GM13976 (cell line): ENCODE measurements around the gene TPT1.

Experiments used
- DNase-seq: peaks from one replicate; pipeline ENCODE4 v3.0.0; 2012; ENCODE audit warnings: low spot score
- in situ Hi-C: fragments of 300-500 bp; cut with MboI; formaldehyde crosslinking; loops from one replicate; pipeline ENCODE4 v1.12.0; 2022; ENCODE audit warnings: low sequenced_read_pairs, mixed read lengths, inconsistent platforms; ENCODE audit not compliant: unreplicated experiment
- TF ChIP-seq, protein P1 (sequence below): IDR thresholded peaks from 2 replicates; pipeline ENCODE4 v1.5.1; 2012; ENCODE audit warnings: borderline replicate concordance, mild to moderate bottlenecking; ENCODE audit not compliant: insufficient read depth; ENCODE audit errors: extremely low read depth, missing control alignments, control extremely low read depth

The TPT1 gene

DNA sequence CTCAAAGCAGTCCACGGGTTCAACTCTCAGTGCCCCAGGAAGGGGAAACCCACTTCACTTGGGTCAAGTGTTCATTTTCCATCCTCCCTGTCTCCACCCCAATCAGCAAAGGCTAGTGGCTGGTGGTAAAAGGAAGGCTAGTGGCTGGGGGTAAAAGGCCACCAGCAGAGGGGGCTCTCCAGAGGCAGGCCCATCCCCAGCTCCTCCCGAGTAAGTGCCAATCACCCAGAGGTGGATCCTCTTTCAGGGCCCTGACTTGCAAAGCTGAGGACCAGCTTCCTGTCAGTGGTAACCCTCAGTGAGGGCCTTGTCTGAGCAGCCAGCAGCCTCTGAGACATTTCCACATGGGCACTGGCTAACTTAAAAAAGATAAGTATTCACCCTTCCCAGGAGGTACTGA is 22.0 kb upstream of the TPT1 start:
- no peak for DNase-seq
- TF ChIP-seq, protein P1, sequence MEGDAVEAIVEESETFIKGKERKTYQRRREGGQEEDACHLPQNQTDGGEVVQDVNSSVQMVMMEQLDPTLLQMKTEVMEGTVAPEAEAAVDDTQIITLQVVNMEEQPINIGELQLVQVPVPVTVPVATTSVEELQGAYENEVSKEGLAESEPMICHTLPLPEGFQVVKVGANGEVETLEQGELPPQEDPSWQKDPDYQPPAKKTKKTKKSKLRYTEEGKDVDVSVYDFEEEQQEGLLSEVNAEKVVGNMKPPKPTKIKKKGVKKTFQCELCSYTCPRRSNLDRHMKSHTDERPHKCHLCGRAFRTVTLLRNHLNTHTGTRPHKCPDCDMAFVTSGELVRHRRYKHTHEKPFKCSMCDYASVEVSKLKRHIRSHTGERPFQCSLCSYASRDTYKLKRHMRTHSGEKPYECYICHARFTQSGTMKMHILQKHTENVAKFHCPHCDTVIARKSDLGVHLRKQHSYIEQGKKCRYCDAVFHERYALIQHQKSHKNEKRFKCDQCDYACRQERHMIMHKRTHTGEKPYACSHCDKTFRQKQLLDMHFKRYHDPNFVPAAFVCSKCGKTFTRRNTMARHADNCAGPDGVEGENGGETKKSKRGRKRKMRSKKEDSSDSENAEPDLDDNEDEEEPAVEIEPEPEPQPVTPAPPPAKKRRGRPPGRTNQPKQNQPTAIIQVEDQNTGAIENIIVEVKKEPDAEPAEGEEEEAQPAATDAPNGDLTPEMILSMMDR = no peak
- in situ Hi-C loops = loop anchor here (25.0 kb wide), 1 partner anchor 349 kb away; the partner anchor contains the start of gene CBY2

GRCh38 chr13:45361596-45362206 is 20.7 kb upstream of the TPT1 start:
- no peak for DNase-seq
- TF ChIP-seq, protein P1 = no peak
- in situ Hi-C loops = loop anchor here (25.0 kb wide), 1 partner anchor 351 kb away; the partner anchor contains the start of gene CBY2

- in situ Hi-C loops = loop anchor here (25.0 kb wide), 1 partner anchor 355 kb away; the partner anchor contains the start of gene CBY2
- no peak for DNase-seq
- TF ChIP-seq, protein P1 = no peak
These were observed 16.1 kb upstream of the TPT1 start for GRCh38 chr13:45356966-45357672.

- in situ Hi-C loops = loop anchor here (25.0 kb wide), 1 partner anchor 358 kb away; the partner anchor contains the start of gene CBY2
- TF ChIP-seq, protein P1 = no peak
- DNase-seq = no peak
These were observed 12.9 kb upstream of the TPT1 start for GRCh38 chr13:45353895-45354294.

GRCh38 chr13:45352031-45352430 is 11.0 kb upstream of the TPT1 start:
- DNase-seq = no peak
- in situ Hi-C loops = loop anchor here (25.0 kb wide), 1 partner anchor 360 kb away; the partner anchor contains the start of gene CBY2
- TF ChIP-seq, protein P1 = no peak

GRCh38 chr13:45350152-45350551 is 9.2 kb upstream of the TPT1 start:
- in situ Hi-C loops = loop anchor here (25.0 kb wide), 1 partner anchor 362 kb away; the partner anchor contains the start of gene CBY2
- no peak for DNase-seq
- TF ChIP-seq, protein P1 = no peak
